HG03280 (cell line): ENCODE measurements around the gene NEU3.
"Not testable (repeated sequence)": the region's sequence is repeated elsewhere in the genome, so short reads cannot be mapped to it uniquely, and the experiment has no call there.

ENCODE experiments used
- ATAC-seq: cut with Tn5 transposase; IDR thresholded peaks from one replicate; pipeline ENCODE4 v1.9.1; 2021; ENCODE audit warnings: mild to moderate bottlenecking, moderate library complexity; ENCODE audit not compliant: unreplicated experiment

The NEU3 gene

GRCh38 chr11:75028724-75029123 is 40.0 kb downstream of the NEU3 start:
- no peak for ATAC-seq

GRCh38 chr11:75029836-75030631 is 41.3 kb downstream of the NEU3 start:
- ATAC-seq = no peak

- ATAC-seq = no peak
Measured at GRCh38 chr11:75031224-75031753, 42.6 kb downstream of the NEU3 start.

- ATAC-seq = no peak
Measured at GRCh38 chr11:75031771-75032549, 43.2 kb downstream of the NEU3 start.

GRCh38 chr11:75032550-75032935 is 43.8 kb downstream of the NEU3 start:
- ATAC-seq = no peak

- no peak for ATAC-seq
Measured at GRCh38 chr11:75033916-75034315, 45.2 kb downstream of the NEU3 start.

- ATAC-seq = no peak
Measured at GRCh38 chr11:75035256-75035655, 46.5 kb downstream of the NEU3 start.

- ATAC-seq = no peak
Measured at GRCh38 chr11:75035911-75036565, 47.3 kb downstream of the NEU3 start.

GRCh38 chr11:75040167-75040770 is 51.5 kb downstream of the NEU3 start:
- ATAC-seq = no peak

- ATAC-seq = no peak
Measured at GRCh38 chr11:75041263-75041662, 52.5 kb downstream of the NEU3 start.

- not testable (repeated sequence) for ATAC-seq
Measured at GRCh38 chr11:75041821-75042220, 53.1 kb downstream of the NEU3 start.

- not testable (repeated sequence) for ATAC-seq
Measured at GRCh38 chr11:75044381-75045170, 55.8 kb downstream of the NEU3 start.

GRCh38 chr11:75046668-75047067 is 57.9 kb downstream of the NEU3 start:
- ATAC-seq = not testable (repeated sequence)

GRCh38 chr11:75047191-75047590 is 58.5 kb downstream of the NEU3 start:
- no peak for ATAC-seq

GRCh38 chr11:75049501-75050266 is 61.0 kb downstream of the NEU3 start:
- ATAC-seq = not testable (repeated sequence)

- no peak for ATAC-seq
Measured at GRCh38 chr11:75050516-75050915, 61.8 kb downstream of the NEU3 start.

- no peak for ATAC-seq
Measured at GRCh38 chr11:75051043-75051442, 62.3 kb downstream of the NEU3 start.

- no peak for ATAC-seq
Measured at GRCh38 chr11:75052457-75052856, 63.7 kb downstream of the NEU3 start.

- no peak for ATAC-seq
Measured at GRCh38 chr11:75055511-75055910, 66.8 kb downstream of the NEU3 start.
